ENCODE data around the gene ARID5B.

GRCh38 chr10:61870526-61870895 is 31.0 kb upstream of the ARID5B start:
- TF ChIP-seq CTCF (IDR thresholded peaks at IDR 0.05) (no peak), POLR2AphosphoS5 (IDR thresholded peaks at IDR 0.05) (no peak)

All from prostate gland (tissue), 2 donors.